HEK293T (cell line): Measurements from ENCODE around the gene ATP4B.

Experiments
- BHLHE40 ChIP-seq: fragments of 450-650 bp; IDR thresholded peaks from 2 replicates; pipeline ENCODE4 v1.6.1; 2016; ENCODE audit warnings: mild to moderate bottlenecking, moderate library complexity, borderline replicate concordance
- ELF4 ChIP-seq: fragments of 450-650 bp; IDR thresholded peaks from 2 replicates; pipeline ENCODE4 v1.6.1; 2017; ENCODE audit warnings: antibody characterized with exemption
- FOXA1 ChIP-seq: fragments of 450-650 bp; IDR thresholded peaks from 2 replicates; pipeline ENCODE4 v1.6.1; 2016; ENCODE audit warnings: mild to moderate bottlenecking
- SP1 ChIP-seq: fragments of 450-650 bp; IDR thresholded peaks from 2 replicates; pipeline ENCODE4 v1.6.1; 2017
- TARDBP ChIP-seq: fragments of 450-650 bp; IDR thresholded peaks from 2 replicates; pipeline ENCODE4 v1.6.1; 2016
- ZNF384 ChIP-seq: fragments of 450-650 bp; IDR thresholded peaks from 2 replicates; pipeline ENCODE4 v1.6.1; 2016

- TF ChIP-seq TARDBP: no peak
- TF ChIP-seq SP1: no peak
- no peak for TF ChIP-seq ELF4
- no peak for TF ChIP-seq ZNF384
- TF ChIP-seq FOXA1: no peak
- TF ChIP-seq BHLHE40: no peak
Measured at GRCh38 chr13:113604186-113604585, 53.8 kb downstream of the ATP4B start.
